ENCODE data around the gene TPGS2. TPM values are rescaled to one million over a fixed set of nuclear protein-coding genes. Genes with fewer than 3 reads are reported as not detected.
"Not testable (repeated sequence)": the region's sequence is repeated elsewhere in the genome, so short reads cannot be mapped to it uniquely, and the experiment has no call there.

Gene TPGS2
- total RNA-seq, 1 donor: 98.0 TPM

GRCh38 chr18:36771245-36771644, 57.6 kb downstream of the TPGS2 start:
- DNase-seq (ENCODE audit: low read depth): no peak
- H3K4me3 ChIP-seq (ENCODE audit: low read depth, low read length): no peak overlapping the region
- TF ChIP-seq, protein P1, sequence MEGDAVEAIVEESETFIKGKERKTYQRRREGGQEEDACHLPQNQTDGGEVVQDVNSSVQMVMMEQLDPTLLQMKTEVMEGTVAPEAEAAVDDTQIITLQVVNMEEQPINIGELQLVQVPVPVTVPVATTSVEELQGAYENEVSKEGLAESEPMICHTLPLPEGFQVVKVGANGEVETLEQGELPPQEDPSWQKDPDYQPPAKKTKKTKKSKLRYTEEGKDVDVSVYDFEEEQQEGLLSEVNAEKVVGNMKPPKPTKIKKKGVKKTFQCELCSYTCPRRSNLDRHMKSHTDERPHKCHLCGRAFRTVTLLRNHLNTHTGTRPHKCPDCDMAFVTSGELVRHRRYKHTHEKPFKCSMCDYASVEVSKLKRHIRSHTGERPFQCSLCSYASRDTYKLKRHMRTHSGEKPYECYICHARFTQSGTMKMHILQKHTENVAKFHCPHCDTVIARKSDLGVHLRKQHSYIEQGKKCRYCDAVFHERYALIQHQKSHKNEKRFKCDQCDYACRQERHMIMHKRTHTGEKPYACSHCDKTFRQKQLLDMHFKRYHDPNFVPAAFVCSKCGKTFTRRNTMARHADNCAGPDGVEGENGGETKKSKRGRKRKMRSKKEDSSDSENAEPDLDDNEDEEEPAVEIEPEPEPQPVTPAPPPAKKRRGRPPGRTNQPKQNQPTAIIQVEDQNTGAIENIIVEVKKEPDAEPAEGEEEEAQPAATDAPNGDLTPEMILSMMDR (IDR thresholded peaks at IDR 0.05; ENCODE audit: insufficient read depth, low read depth, low read length): no peak

GRCh38 chr18:36770315-36770946, 58.4 kb downstream of the TPGS2 start:
- TF ChIP-seq, protein P1 (IDR thresholded peaks at IDR 0.05; ENCODE audit: insufficient read depth, low read depth, low read length): no peak
- no peak for DNase-seq (ENCODE audit: low read depth)
- no peak overlapping the region for H3K4me3 ChIP-seq (ENCODE audit: low read depth, low read length)

GRCh38 chr18:36769611-36770314, 59.0 kb downstream of the TPGS2 start:
- TF ChIP-seq, protein P1 (IDR thresholded peaks at IDR 0.05; ENCODE audit: insufficient read depth, low read depth, low read length): peak; percentile 66
- no peak overlapping the region for H3K4me3 ChIP-seq (ENCODE audit: low read depth, low read length)
- DNase-seq (ENCODE audit: low read depth): peak; percentile 26

DNA sequence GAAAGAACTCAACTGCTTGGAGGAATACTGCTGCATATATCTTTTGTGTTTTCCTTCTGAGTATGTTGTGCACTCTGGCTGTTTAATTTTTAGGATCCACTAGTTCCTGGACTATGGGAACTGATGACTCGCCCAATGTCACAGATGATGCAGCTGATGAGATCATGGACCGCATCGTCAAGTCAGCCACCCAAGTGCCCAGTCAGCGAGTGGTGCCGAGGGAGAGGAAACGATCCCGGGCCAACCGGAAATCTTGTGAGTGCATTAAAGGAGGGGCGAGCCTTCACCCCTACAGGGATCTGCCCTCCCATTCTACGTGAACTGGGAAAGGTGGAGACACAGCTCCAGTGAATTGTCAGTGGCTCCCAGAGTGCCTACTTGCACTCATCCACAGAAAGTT, 59.6 kb downstream of the TPGS2 start:
- no peak for DNase-seq (ENCODE audit: low read depth)
- no peak overlapping the region for H3K4me3 ChIP-seq (ENCODE audit: low read depth, low read length)
- TF ChIP-seq, protein P1 (IDR thresholded peaks at IDR 0.05; ENCODE audit: insufficient read depth, low read depth, low read length): no peak

DNA sequence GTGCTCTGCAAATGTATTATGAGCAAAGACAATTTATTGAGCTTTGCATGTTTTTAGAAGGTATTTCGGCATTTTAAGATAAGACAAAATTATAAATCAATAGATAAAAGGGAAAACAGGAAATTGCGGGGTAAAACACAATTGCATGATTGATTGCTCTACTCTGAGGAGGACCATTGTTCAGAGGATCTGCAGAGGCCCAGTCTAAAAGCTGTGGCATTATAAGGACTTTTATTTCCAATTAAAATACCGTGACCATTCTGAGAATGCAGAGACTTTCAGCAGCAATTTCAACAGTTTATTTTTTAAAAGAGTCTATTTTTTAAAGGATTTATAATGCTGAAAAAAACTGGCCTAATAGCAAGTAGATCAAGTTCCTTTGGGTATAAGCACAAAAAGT, 62.0 kb downstream of the TPGS2 start:
- TF ChIP-seq, protein P1 (IDR thresholded peaks at IDR 0.05; ENCODE audit: insufficient read depth, low read depth, low read length): no peak
- DNase-seq (ENCODE audit: low read depth): no peak
- no peak overlapping the region for H3K4me3 ChIP-seq (ENCODE audit: low read depth, low read length)

DNA sequence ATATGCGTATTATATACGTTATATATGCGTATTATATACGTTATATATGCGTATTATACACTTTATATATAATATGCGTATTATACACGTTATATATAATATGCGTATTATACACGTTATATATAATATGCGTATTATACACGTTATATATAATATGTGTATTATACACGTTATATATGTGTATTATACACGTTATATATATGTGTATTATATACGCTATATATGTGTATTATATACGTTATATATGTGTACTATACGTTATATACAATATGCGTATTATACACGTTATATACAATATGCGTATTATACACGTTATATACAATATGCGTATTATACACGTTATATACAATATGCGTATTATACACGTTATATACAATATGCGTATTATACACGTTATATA, 65.8 kb downstream of the TPGS2 start:
- H3K4me3 ChIP-seq (ENCODE audit: low read depth, low read length); DNase-seq (ENCODE audit: low read depth): not testable (repeated sequence)

DNA sequence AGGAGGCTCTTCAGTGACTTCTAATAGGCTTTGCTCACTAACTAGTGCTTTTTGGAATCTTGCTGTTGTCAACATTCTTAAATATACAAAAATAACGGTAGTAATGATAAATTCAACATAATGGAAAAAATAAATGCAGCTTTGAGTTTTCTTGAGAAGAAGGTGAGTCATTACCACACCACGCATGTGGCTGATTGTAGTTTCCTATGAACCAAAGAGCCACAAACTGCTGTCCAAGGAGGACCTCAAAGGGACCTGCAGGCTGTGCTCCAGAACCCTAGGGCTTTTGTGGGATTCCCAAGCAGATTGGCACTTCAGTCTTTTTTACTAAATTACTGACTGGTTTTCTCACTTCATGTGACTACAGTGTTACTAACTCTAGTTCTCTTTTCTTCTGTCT, 66.7 kb downstream of the TPGS2 start:
- TF ChIP-seq, protein P1 (IDR thresholded peaks at IDR 0.05; ENCODE audit: insufficient read depth, low read depth, low read length): no peak
- no peak for DNase-seq (ENCODE audit: low read depth)
- H3K4me3 ChIP-seq (ENCODE audit: low read depth, low read length): no peak overlapping the region
